CD14-positive monocyte (primary cell): ENCODE data around the gene PPP1R2. TPM values are rescaled to one million over a fixed set of nuclear protein-coding genes. Genes with fewer than 3 reads are reported as not detected.
A peak's percentile ranks its signal among the peaks of the same experiment; 100 is the strongest.

ENCODE experiments used
- DNase-seq, 3 donors: peaks; one replicate each; pipeline ENCODE4 v3.0.0-alpha.2; 2011 to 2022
- H2AFZ ChIP-seq: 2 replicates; pipeline ENCODE4 v1.6.0; 2012; ENCODE audit warnings: mild to moderate bottlenecking, low read depth, low read length, inconsistent platforms; ENCODE audit not compliant: insufficient read depth, poor library complexity, severe bottlenecking
- H3K27ac ChIP-seq, 2 donors: 1 replicate in 1 of 2; 2 replicates in 1 of 2; pipeline ENCODE4 v1.5.1; 2012 to 2013; ENCODE audit warnings: low read length in 2 of 2, control low read depth in 1 of 2, inconsistent platforms in 1 of 2, low read depth in 1 of 2, mild to moderate bottlenecking in 1 of 2
- H3K27me3 ChIP-seq, 2 donors: one replicate each; pipeline versions ENCODE4 v1.6.0 to v1.6.1; 2011 to 2013; ENCODE audit warnings: low read length in 2 of 2; ENCODE audit not compliant: control insufficient read depth in 2 of 2, insufficient read depth in 2 of 2
- H3K36me3 ChIP-seq, 2 donors: replicated peaks in 1 of 2; 1 replicate in 1 of 2; 2 replicates in 1 of 2; pipeline versions ENCODE4 v1.5.1 to v1.6.1; 2012 to 2013; ENCODE audit warnings: low read length in 2 of 2, control low read depth in 1 of 2, inconsistent platforms in 1 of 2, mild to moderate bottlenecking in 1 of 2; ENCODE audit not compliant: insufficient read depth in 2 of 2, control insufficient read depth in 1 of 2
- H3K4me1 ChIP-seq, 2 donors: 1 replicate in 1 of 2; 2 replicates in 1 of 2; pipeline versions ENCODE4 v1.5.1 to v1.6.1; 2012 to 2013; ENCODE audit warnings: low read length in 2 of 2, control low read depth in 1 of 2, inconsistent platforms in 1 of 2, mild to moderate bottlenecking in 1 of 2, moderate library complexity in 1 of 2; ENCODE audit not compliant: insufficient read depth in 2 of 2, control insufficient read depth in 1 of 2
- H3K4me2 ChIP-seq: replicated peaks from 2 replicates; pipeline ENCODE3; 2012; ENCODE audit warnings: low read length, moderate library complexity, mild to moderate bottlenecking; ENCODE audit not compliant: poor library complexity, severe bottlenecking; ENCODE audit errors: extremely low read depth
- H3K4me3 ChIP-seq, 3 experiments: fragments of 200-600 bp in 1 of 3; sonication (generic) in 1 of 3; replicated peaks in 1 of 3; 1 replicate in 2 of 3; 2 replicates in 1 of 3; pipeline ENCODE4 v1.5.1; 2011 to 2013; ENCODE audit warnings: low read length in 3 of 3, mild to moderate bottlenecking in 3 of 3, control low read depth in 2 of 3, low read depth in 2 of 3, inconsistent platforms in 1 of 3, moderate library complexity in 1 of 3
- H3K79me2 ChIP-seq: 2 replicates; pipeline ENCODE4 v1.6.0; 2012; ENCODE audit warnings: mild to moderate bottlenecking, control low read depth, inconsistent platforms, low read length, moderate library complexity; ENCODE audit not compliant: insufficient read depth
- H3K9ac ChIP-seq: 2 replicates; pipeline ENCODE4 v1.6.0; 2017; ENCODE audit warnings: low read length, mild to moderate bottlenecking; ENCODE audit not compliant: insufficient read depth, poor library complexity, severe bottlenecking
- H3K9me3 ChIP-seq, 2 donors: replicated peaks in 1 of 2; 1 replicate in 1 of 2; 2 replicates in 1 of 2; pipeline versions ENCODE4 v1.5.1 to v1.6.1; 2012 to 2013; ENCODE audit warnings: low read length in 2 of 2, control low read depth in 1 of 2; ENCODE audit not compliant: control insufficient read depth in 1 of 2, insufficient read depth in 1 of 2
- H4K20me1 ChIP-seq: 2 replicates; pipeline ENCODE4 v1.6.0; 2012; ENCODE audit warnings: mild to moderate bottlenecking, low read length, control low read depth, moderate library complexity; ENCODE audit not compliant: insufficient read depth
- H3K27ac Mint-ChIP-seq, 7 donors: one replicate each; pipeline ENCODE4 v1.8.0; 2020; ENCODE audit warnings: mild to moderate bottlenecking in 7 of 7, mixed read lengths in 7 of 7, moderate library complexity in 6 of 7, inconsistent platforms in 2 of 7
- H3K27me3 Mint-ChIP-seq, 3 donors: one replicate each; pipeline ENCODE4 v1.8.0; 2021 to 2022; ENCODE audit warnings: low read depth in 3 of 3, mild to moderate bottlenecking in 3 of 3, mixed read lengths in 3 of 3, moderate library complexity in 3 of 3, inconsistent platforms in 1 of 3
- H3K36me3 Mint-ChIP-seq, 2 donors: one replicate each; pipeline ENCODE4 v1.8.0; 2020; ENCODE audit warnings: mixed read lengths in 2 of 2, inconsistent platforms in 1 of 2, mild to moderate bottlenecking in 1 of 2
- H3K4me1 Mint-ChIP-seq: one replicate; pipeline ENCODE4 v1.8.0; 2020; ENCODE audit warnings: mild to moderate bottlenecking, mixed read lengths
- H3K4me3 Mint-ChIP-seq, 2 donors: one replicate each; pipeline ENCODE4 v1.8.0; 2020; ENCODE audit warnings: mild to moderate bottlenecking in 2 of 2, mixed read lengths in 2 of 2, moderate library complexity in 1 of 2
- H3K9me3 Mint-ChIP-seq, 7 donors: one replicate each; pipeline ENCODE4 v1.8.0; 2020 to 2022; ENCODE audit warnings: mixed read lengths in 7 of 7, mild to moderate bottlenecking in 6 of 7, moderate library complexity in 6 of 7, inconsistent platforms in 2 of 7
- WGBS: methylation state at CpG from one replicate; pipeline ENCODE4 v1.1.5; 2013; ENCODE audit warnings: missing lambda C conversion rate; ENCODE audit not compliant: insufficient coverage; 5-methylcytosine and 5-hydroxymethylcytosine counted together
- intact Hi-C, 2 donors: fragments of 100-400 bp; cut with micrococcal nuclease; formaldehyde crosslinking; loops; one replicate each; pipeline versions ENCODE4 v1.15.0 to v1.15.1; 2023
- polyA plus RNA-seq, 3 donors: library from polyadenylated mRNA; depleted of rRNA in 1 of 3; unstranded in 2 of 3; stranded (reverse) in 1 of 3; fragments of 300-500 nt in 2 of 3; fragments of >200 nt in 1 of 3; fragmentation: Illumina TruSeq in 2 of 3; gene quantifications; 1 replicate in 2 of 3; 2 replicates in 1 of 3; pipeline ENCODE4 v1.2.3, GENCODE V29; 2012 to 2021
- TF ChIP-seq, protein P1 (sequence below): fragments of 200-600 bp; IDR thresholded peaks from one replicate; pipeline ENCODE4 v1.8.0; 2022; ENCODE audit warnings: antibody characterized with exemption, mild to moderate bottlenecking

The PPP1R2 gene
- polyA plus RNA-seq, 3 donors: 21.0 to 121 (median 118) TPM

DNA sequence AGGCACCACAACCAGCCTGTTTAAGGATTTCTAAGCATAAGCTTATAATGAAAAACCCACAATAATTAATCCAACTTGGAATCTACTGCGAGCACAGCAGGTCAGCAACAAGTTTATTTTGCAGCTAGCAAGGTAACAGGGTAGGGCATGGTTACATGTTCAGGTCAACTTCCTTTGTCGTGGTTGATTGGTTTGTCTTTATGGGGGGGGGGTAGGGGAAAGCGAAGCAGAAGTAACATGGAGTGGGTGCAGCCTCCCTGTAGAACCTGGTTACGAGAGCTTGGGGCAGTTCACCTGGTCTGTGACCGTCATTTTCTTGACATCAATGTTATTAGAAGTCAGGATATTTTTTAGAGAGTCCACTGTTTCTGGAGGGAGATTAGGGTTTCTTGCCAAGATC is 25.5 kb upstream of the PPP1R2 start:
- no peaks in the 10 kb centered on the region for H3K36me3 ChIP-seq
- TF ChIP-seq, protein P1, sequence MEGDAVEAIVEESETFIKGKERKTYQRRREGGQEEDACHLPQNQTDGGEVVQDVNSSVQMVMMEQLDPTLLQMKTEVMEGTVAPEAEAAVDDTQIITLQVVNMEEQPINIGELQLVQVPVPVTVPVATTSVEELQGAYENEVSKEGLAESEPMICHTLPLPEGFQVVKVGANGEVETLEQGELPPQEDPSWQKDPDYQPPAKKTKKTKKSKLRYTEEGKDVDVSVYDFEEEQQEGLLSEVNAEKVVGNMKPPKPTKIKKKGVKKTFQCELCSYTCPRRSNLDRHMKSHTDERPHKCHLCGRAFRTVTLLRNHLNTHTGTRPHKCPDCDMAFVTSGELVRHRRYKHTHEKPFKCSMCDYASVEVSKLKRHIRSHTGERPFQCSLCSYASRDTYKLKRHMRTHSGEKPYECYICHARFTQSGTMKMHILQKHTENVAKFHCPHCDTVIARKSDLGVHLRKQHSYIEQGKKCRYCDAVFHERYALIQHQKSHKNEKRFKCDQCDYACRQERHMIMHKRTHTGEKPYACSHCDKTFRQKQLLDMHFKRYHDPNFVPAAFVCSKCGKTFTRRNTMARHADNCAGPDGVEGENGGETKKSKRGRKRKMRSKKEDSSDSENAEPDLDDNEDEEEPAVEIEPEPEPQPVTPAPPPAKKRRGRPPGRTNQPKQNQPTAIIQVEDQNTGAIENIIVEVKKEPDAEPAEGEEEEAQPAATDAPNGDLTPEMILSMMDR: no peak
- H3K4me2 ChIP-seq: no peak overlapping the region
- no peak overlapping the region for H3K9ac ChIP-seq
- WGBS: 74% methylated on average over 4 of the region's 5 CpGs
- Mint-ChIP-seq H3K4me3 (peak overlapping the region in 1 of 2 donors; percentile 45), H3K4me1 (peaks cover 14% of the 10 kb centered on the region), H3K27me3 (peaks cover 11 to 26% (median 13%) of the 10 kb centered on the region in 3 donors), H3K27ac (no peak overlapping the region), H3K9me3 (peaks cover 0 to 1% (median 0%) of the 10 kb centered on the region in 7 donors), H3K36me3 (no peaks in the 10 kb centered on the region)
- no peak overlapping the region for H3K4me3 ChIP-seq
- peaks cover 10 to 11% of the 10 kb centered on the region in 2 donors for H3K27me3 ChIP-seq
- no peaks in the 10 kb centered on the region for H3K9me3 ChIP-seq
- H3K79me2 ChIP-seq: no peaks in the 10 kb centered on the region
- H2AFZ ChIP-seq: no peak overlapping the region
- no peak for DNase-seq
- H3K4me1 ChIP-seq: no peaks in the 10 kb centered on the region
- no peak overlapping the region for H3K27ac ChIP-seq
- H4K20me1 ChIP-seq: no peaks in the 10 kb centered on the region
- intact Hi-C loops: no loop called here

DNA sequence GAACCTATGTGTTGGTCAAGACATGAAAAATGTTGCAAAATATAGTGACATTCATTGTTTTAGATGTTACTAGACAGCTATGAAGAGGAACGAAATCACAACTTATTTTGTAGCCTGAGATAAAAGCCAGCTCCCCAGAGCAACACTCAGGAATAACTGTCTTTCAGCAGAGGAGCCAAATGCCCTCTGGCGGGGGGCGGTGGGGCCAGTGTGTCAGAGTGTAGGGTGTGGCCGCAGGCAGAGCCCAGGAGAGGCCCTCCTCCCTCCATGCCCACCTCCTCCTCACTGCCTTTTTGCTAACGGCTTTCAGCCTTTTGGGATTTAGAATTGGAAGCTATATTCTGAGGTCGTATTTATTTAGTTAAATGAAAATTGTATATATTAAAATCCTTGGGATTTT is 23.7 kb upstream of the PPP1R2 start:
- Mint-ChIP-seq H3K27me3 (peaks cover 8 to 17% (median 16%) of the 10 kb centered on the region in 3 donors), H3K4me1 (peaks cover 14% of the 10 kb centered on the region), H3K27ac (no peak overlapping the region), H3K4me3 (no peak overlapping the region), H3K36me3 (no peaks in the 10 kb centered on the region), H3K9me3 (peaks cover 0 to 1% (median 0%) of the 10 kb centered on the region in 7 donors)
- no peaks in the 10 kb centered on the region for H3K9me3 ChIP-seq
- no peak overlapping the region for H3K9ac ChIP-seq
- no peaks in the 10 kb centered on the region for H3K36me3 ChIP-seq
- H4K20me1 ChIP-seq: no peaks in the 10 kb centered on the region
- TF ChIP-seq, protein P1: no peak
- no peaks in the 10 kb centered on the region for H3K79me2 ChIP-seq
- no CpG with 5 or more reads among the region's 6 CpGs for WGBS
- H3K4me1 ChIP-seq: no peaks in the 10 kb centered on the region
- no peak overlapping the region for H3K4me3 ChIP-seq
- H3K27ac ChIP-seq: no peak overlapping the region
- no peak overlapping the region for H2AFZ ChIP-seq
- peaks cover 10 to 11% of the 10 kb centered on the region in 2 donors for H3K27me3 ChIP-seq
- intact Hi-C loops: no loop called here
- DNase-seq: no peak
- no peak overlapping the region for H3K4me2 ChIP-seq
